GM10248 (cell line): ENCODE measurements around the gene RBM28.

Source experiments
- CTCF ChIA-PET: fragments of 300-600 bp; sonication (Branson Sonifier 250); formaldehyde crosslinking; extraction: SDS; loops from one replicate; lab custom pipeline; 2021; ENCODE audit warnings: antibody characterized with exemption; lab: Yijun Ruan, JAX
- POLR2A ChIA-PET: fragments of 350-650 bp; sonication (Branson Sonifier 250); formaldehyde crosslinking; extraction: SDS; loops from one replicate; lab custom pipeline; 2020; ENCODE audit warnings: antibody characterized with exemption; lab: Yijun Ruan, JAX
- DNase-seq: peaks from one replicate; pipeline ENCODE4 v3.0.0; 2012; ENCODE audit errors: extremely low spot score
- TF ChIP-seq, protein P1 (sequence below): IDR thresholded peaks from 2 replicates; pipeline ENCODE4 v1.5.1; 2012; ENCODE audit warnings: mild to moderate bottlenecking, low read depth; ENCODE audit errors: extremely low read depth, missing control alignments, control extremely low read depth

RBM28 gene

DNA sequence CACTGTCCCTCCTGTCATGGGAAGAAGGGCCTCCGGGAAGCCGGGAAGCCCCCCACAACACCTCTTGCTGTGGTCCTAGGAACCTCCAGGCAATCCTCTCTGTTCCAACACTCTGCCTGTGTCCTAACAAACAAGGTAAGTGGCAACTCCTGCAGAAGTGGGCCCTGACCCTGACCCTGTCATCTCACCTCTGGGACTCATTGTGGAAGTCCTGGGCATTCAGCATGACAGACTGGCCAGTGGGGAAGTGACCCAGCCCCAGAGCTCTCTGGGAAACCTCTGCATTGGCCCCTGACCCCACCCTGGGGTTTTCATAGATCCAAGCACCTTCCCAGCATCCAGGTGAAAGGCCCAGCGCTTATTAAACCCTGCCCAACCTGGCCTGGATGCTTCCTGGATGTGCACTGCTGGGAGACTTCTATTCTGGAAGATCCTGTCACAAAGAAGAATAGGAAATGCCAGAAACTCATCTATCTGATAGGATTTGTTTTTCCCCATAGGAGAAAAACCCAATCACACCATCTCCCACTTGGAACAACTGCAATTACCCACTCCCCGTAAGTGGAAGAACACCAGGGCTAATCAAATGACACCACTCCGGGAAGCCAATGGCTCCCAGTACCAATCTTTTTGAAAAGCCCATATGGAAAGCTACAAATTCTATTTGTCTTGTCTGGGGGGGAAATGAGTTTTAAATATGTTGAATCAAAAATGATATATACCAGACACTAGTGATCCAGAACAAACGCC, 78.4 kb downstream of the RBM28 start:
- TF ChIP-seq, protein P1, sequence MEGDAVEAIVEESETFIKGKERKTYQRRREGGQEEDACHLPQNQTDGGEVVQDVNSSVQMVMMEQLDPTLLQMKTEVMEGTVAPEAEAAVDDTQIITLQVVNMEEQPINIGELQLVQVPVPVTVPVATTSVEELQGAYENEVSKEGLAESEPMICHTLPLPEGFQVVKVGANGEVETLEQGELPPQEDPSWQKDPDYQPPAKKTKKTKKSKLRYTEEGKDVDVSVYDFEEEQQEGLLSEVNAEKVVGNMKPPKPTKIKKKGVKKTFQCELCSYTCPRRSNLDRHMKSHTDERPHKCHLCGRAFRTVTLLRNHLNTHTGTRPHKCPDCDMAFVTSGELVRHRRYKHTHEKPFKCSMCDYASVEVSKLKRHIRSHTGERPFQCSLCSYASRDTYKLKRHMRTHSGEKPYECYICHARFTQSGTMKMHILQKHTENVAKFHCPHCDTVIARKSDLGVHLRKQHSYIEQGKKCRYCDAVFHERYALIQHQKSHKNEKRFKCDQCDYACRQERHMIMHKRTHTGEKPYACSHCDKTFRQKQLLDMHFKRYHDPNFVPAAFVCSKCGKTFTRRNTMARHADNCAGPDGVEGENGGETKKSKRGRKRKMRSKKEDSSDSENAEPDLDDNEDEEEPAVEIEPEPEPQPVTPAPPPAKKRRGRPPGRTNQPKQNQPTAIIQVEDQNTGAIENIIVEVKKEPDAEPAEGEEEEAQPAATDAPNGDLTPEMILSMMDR: no peak
- CTCF ChIA-PET: no interaction called here
- POLR2A ChIA-PET: no interaction called here
- DNase-seq: no peak

DNA sequence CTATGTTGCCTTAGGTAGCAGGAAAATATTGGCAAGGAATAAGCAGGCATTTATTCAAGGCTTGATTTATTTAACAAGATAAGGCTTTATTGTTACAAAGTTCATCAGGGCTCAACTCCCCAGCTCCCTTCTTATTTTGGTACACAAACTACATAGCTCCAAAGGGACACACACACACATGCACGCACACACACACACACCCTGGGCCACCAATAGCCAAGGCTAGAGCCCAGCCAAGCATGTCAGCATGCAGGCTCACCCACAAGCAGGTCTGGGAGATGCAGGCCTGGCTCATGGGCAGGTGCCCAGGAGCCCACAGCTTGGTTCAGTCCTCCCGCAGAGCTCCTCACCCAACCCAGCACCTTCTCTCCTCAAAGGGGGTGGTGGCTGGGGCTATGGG, 79.2 kb downstream of the RBM28 start:
- CTCF ChIA-PET: no interaction called here
- no peak for DNase-seq
- POLR2A ChIA-PET: no interaction called here
- TF ChIP-seq, protein P1: no peak

DNA sequence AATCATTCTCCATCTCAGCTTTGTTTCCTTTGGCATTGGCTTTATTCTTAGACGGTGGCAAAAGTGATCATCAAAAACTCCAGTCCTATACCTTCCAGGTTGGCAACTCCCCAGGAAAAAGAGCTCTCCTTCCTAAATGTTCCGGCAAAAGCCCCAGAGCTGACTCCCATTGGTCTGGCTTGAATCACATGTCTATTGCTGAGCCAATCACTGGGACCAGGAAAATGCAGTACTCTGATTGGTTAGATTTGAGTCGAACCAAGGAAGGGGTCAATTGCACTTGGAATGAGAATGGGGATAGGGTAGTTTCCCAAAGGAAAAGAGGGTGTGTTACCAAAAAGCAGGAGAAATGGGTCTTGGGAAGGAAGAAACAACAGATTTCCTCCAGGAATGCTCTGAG, 80.3 kb downstream of the RBM28 start:
- CTCF ChIA-PET: interaction anchor here (1.1 kb wide), 1 partner anchor 8 kb away, joined by 3 read pairs; no protein-coding TSS in a partner anchor
- no peak for DNase-seq
- TF ChIP-seq, protein P1: no peak
- POLR2A ChIA-PET: no interaction called here

DNA sequence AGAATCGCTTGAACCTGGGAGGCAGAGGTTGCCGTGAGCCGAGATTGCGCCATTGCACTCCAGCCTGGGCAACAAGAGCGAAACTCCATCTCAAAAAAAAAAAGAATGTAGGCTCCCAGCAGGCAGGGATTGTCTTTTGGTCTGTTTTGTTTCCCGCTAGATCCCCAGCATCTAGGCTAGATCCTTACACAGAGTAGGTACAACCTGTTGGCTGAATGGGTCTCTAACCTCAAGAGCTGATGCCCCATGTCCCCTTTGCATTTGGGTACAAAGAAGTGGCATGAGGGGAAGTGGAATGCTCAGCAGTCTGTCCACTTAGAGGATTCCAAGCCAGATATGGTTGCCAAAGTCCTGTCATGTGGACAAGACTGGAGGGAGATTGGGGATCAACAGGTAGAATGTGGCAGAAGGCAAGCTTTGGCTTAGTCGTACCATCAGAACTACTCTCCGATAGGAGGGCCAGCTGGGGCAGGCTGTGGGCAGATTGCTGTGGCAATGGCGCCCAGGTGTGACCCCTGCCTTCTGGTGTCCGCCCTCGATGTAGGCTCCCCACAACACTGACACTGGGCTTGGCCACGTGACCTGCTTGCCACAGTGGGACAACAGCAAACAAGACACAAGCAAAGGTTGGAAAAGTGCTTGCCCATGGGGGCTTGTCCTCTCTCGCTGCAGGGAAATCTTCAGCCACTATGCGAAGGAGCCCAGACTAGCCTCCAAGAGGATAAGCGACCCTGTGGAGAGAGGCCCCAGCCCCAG, 81.3 kb downstream of the RBM28 start:
- POLR2A ChIA-PET: no interaction called here
- CTCF ChIA-PET: interaction anchor here (1.1 kb wide), 1 partner anchor 7 kb away, joined by 3 read pairs; no protein-coding TSS in a partner anchor
- DNase-seq: no peak
- TF ChIP-seq, protein P1: no peak

DNA sequence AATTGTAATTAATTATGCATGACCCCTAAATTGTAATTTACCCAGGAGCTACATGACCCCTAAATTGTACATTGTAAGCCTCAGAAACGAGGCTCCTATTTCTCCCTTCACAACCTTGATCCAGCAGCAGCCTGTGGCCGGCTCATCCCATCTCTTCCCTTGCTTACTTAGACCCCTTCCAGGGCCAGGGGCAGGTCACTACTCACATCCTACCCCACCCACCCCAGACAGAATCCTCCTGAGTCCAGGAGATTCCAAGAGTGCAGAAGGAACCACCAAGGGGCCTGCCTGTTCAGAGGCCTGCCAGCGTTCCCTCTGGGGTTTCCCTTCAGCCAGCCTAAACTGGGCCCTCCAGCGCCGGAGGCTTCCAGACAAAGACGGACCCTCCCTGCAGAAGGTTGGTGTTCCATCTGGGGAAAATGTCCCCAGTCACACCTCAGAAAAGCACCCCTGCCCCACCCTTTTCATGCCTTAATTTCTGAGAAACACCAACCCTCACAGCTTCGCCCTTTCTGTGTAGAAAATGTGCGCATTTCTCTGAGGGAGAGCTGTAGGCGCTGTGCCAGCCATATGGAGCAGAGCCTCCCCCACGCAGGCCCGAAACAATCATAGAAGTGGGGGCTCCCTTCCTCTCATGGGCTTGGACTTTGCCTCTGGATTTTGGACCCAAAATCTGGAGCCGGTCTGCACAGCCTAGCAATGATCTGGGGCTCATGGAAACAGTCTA, 83.5 kb downstream of the RBM28 start:
- ChIA-PET CTCF (no interaction called here), POLR2A (no interaction called here)
- no peak for DNase-seq
- TF ChIP-seq, protein P1: no peak
